ENCODE measurements around the gene PAFAH1B2.

GRCh38 chr11:117191680-117192400 is 47.8 kb downstream of the PAFAH1B2 start:
- TF ChIP-seq POLR2AphosphoS5 (IDR thresholded peaks at IDR 0.05) (no peak), EZH2 (IDR thresholded peaks at IDR 0.05; ENCODE audit: borderline replicate concordance, insufficient read depth, low read length, poor library complexity, severe bottlenecking) (no peak), TAF1 (IDR thresholded peaks at IDR 0.05; ENCODE audit: low read depth) (no peak), REST (IDR thresholded peaks at IDR 0.05; ENCODE audit: borderline replicate concordance) (no peak), EP300 (conservative IDR thresholded peaks at IDR 0.05; ENCODE audit: poor library complexity, severe bottlenecking) (no peak)
- TF ChIP-seq, protein P1, sequence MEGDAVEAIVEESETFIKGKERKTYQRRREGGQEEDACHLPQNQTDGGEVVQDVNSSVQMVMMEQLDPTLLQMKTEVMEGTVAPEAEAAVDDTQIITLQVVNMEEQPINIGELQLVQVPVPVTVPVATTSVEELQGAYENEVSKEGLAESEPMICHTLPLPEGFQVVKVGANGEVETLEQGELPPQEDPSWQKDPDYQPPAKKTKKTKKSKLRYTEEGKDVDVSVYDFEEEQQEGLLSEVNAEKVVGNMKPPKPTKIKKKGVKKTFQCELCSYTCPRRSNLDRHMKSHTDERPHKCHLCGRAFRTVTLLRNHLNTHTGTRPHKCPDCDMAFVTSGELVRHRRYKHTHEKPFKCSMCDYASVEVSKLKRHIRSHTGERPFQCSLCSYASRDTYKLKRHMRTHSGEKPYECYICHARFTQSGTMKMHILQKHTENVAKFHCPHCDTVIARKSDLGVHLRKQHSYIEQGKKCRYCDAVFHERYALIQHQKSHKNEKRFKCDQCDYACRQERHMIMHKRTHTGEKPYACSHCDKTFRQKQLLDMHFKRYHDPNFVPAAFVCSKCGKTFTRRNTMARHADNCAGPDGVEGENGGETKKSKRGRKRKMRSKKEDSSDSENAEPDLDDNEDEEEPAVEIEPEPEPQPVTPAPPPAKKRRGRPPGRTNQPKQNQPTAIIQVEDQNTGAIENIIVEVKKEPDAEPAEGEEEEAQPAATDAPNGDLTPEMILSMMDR (IDR thresholded peaks at IDR 0.05; ENCODE audit: poor library complexity, severe bottlenecking) = no peak
